Retinal pigment epithelial cell (primary cell): ENCODE measurements around the gene ARMC3.
"Not testable (repeated sequence)": the region's sequence is repeated elsewhere in the genome, so short reads cannot be mapped to it uniquely, and the experiment has no call there.

Source experiments
- DNase-seq: peaks from one replicate; pipeline ENCODE4 v3.0.0-alpha.2; 2010; ENCODE audit warnings: low read depth
- H3K4me3 ChIP-seq: 2 replicates; pipeline ENCODE4 v1.5.1; 2011; ENCODE audit warnings: mild to moderate bottlenecking, low read length, control low read depth, moderate library complexity
- CTCF ChIP-seq: conservative IDR thresholded peaks from 2 replicates; pipeline ENCODE4 v1.5.1; 2011; ENCODE audit warnings: low read depth, low read length, control low read depth, inconsistent platforms

The ARMC3 gene

GRCh38 chr10:22899307-22899706, 28.5 kb upstream of the ARMC3 start:
- no peak for TF ChIP-seq CTCF
- no peak for DNase-seq

GRCh38 chr10:22899775-22900174, 28.1 kb upstream of the ARMC3 start:
- TF ChIP-seq CTCF, result no peak
- DNase-seq, result no peak
- H3K4me3 ChIP-seq, result no peak overlapping the region

More at GRCh38 chr10:22899307-22899706, 28.5 kb upstream of the ARMC3 start:
- no peak overlapping the region for H3K4me3 ChIP-seq

GRCh38 chr10:22900841-22901601, 26.8 kb upstream of the ARMC3 start:
- no peak for TF ChIP-seq CTCF
- H3K4me3 ChIP-seq, result no peak overlapping the region
- no peak for DNase-seq

- DNase-seq, H3K4me3 ChIP-seq: not testable (repeated sequence)
Observed at GRCh38 chr10:22902147-22902546, 25.7 kb upstream of the ARMC3 start.

- H3K4me3 ChIP-seq, result no peak overlapping the region
- DNase-seq, result no peak
- TF ChIP-seq CTCF, result no peak
Observed at GRCh38 chr10:22903694-22904093, 24.2 kb upstream of the ARMC3 start.

GRCh38 chr10:22906767-22907166, 21.1 kb upstream of the ARMC3 start:
- DNase-seq, result no peak
- H3K4me3 ChIP-seq, result no peak overlapping the region
- TF ChIP-seq CTCF, result no peak

- no peak for TF ChIP-seq CTCF
Observed at GRCh38 chr10:22908837-22909236, 19.0 kb upstream of the ARMC3 start.

GRCh38 chr10:22909673-22910072, 18.2 kb upstream of the ARMC3 start:
- not testable (repeated sequence) for H3K4me3 ChIP-seq, DNase-seq

More at GRCh38 chr10:22908837-22909236, 19.0 kb upstream of the ARMC3 start:
- H3K4me3 ChIP-seq, result no peak overlapping the region
- DNase-seq, result no peak
